GM19463 (cell line): Measurements from ENCODE around the gene SIRT3.
"Not testable (repeated sequence)": the region's sequence is repeated elsewhere in the genome, so short reads cannot be mapped to it uniquely, and the experiment has no call there.

Source experiments
- ATAC-seq: cut with Tn5 transposase; IDR thresholded peaks from one replicate; pipeline ENCODE4 v1.9.1; 2021; ENCODE audit warnings: mild to moderate bottlenecking, moderate library complexity; ENCODE audit not compliant: unreplicated experiment

SIRT3 gene

GRCh38 chr11:204587-205109 is 31.5 kb downstream of the SIRT3 start:
- ATAC-seq = no peak

DNA sequence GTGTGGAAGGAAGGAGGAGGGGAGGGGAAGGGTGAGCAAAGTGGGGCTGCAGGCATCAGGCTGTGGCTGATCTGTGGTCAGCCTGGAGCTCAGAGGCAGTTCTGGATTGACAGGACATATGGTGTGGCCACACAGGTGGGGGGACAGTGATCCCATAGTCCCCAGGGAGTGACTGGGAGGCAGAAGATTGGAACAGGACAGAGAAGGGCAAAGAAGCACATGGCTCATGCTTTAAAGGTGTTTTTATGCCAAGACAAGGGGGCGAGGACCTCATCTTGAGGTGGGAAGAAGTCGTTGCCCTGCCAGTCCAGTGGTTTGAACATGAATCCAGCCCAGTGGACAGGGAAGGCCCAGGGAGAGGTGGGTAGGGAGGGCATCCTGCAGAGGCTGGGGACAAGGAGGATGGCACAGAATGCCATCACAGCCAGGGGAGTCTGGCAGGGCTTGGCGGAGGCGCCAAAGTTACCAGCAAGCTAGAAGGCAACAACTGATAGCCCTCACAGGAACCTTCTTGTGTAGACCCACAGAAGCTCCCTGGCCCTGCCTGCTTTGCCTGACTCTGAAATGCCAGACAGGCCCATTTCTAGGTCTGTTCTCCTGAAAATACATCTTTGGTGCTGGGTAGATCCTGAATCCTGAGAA is 32.1 kb downstream of the SIRT3 start:
- ATAC-seq = no peak

DNA sequence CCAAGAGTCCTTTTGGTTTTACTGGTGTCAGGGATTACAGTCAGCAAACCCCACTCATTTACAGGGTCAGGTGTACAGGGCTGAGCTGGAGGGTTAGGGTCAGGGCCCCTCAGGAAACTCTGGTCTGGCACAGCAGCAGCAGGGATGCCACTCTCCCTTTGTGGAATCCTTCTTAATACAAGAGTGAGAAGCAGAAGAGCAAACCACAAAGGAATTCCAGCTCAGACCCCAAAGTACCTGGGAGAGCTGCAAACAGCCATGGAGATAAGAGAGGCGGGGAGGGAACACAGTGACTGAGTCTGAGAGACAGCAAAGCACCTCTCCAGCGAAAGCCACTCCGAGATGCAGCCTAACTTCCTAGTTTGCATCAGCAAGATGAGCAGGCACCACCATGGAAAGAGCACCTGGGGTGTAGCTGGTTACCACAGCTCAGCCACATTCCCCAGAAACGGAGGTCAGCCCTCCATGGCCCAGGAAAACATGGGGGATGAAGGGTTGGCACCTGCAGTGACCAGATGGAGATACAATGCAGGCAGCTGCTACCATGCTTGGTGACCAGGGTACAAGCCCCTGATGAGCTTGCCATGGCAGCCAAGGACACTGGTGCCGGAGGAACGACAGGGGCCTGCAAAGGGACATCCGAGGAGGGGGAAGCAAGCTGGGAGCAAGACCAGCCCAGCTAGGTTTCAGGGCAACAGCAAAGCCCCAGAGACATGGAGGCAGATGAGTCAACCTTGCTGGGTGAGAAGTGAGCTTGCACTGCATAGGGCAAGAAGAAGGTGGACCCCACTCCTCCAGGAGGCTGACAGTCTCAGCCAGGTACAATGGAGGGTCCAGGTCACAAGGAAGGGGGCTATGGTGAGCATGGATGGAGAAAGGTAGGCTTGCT is 32.8 kb downstream of the SIRT3 start:
- ATAC-seq = no peak

DNA sequence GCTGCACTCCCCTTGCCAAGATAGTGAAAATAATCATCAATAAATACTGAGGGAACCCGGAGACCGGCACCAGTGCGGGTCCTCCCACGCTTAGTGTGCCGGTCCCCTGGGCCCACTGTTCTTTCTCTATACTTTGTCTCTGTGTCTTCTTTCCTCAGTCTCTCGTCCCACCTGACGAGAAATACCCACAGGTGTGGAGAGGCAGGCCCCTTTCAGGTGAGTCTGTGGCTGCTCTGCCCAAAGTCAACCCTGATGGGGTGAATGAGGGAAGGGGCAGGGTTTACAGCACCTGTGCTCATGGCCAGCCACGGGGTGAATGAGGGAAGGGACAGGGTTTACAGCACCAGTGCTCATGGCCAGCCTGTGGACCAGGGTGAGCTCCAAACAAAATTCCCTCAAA is 33.7 kb downstream of the SIRT3 start:
- ATAC-seq = no peak

DNA sequence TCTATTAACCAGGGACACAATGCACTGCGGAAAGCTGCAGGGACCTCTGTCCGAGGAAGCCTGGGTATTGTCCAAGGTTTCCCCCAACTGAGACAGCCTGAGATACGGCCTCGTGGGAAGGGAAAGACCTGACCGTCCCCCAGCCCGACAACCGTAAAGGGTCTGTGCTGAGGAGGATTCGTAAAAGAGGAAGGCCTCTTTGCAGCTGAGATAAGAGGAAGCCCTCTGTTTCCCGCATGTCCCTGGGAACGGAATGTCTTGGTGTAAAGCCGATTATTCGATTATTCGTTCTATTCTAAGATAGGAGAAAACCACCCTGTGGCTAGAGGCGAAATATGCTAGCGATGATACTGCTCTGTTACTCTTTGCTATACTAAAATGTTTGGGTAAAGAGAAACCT is 34.2 kb downstream of the SIRT3 start:
- ATAC-seq = no peak

DNA sequence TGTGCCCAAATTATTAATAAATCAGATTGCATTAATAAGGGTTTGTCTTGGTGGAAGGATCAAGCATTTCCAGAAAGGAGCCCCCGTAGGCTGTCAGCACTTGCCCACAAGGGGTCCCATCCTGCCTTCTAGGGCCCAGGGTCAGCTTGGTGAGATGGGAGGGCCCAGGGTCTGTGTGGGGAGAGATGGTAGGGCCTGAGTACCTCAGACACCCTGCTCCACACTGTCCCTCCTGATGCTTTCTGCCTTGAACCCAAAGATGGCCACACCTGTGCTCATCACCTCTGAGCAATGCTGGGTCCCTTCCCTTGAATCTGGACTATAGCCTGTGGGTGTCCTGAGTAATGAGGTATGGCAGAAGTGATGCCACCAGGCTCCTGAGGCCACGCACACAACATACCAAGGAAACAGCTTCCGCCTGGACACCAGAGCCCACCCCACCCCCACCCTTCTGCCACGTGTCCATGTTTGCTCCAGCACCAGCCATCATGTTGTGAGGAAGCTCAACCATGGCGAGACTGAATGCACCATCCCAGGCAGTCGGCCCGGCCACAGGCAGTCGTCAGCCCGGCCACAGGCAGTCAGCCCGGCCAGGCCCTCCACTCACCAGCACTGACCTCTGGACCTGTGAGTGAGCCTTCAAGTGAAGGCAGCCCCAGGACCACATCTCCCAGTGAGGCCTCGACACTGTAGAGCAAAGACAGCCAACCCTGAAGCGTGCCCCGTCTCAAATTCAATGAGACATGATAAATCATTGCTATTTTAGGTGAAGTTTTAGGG is 35.7 kb downstream of the SIRT3 start:
- no peak for ATAC-seq

- ATAC-seq = no peak
These were observed 36.4 kb downstream of the SIRT3 start for GRCh38 chr11:199782-200181.

- no peak for ATAC-seq
These were observed 37.0 kb downstream of the SIRT3 start for GRCh38 chr11:199004-199581.

GRCh38 chr11:198236-198806 is 37.8 kb downstream of the SIRT3 start:
- ATAC-seq = no peak

DNA sequence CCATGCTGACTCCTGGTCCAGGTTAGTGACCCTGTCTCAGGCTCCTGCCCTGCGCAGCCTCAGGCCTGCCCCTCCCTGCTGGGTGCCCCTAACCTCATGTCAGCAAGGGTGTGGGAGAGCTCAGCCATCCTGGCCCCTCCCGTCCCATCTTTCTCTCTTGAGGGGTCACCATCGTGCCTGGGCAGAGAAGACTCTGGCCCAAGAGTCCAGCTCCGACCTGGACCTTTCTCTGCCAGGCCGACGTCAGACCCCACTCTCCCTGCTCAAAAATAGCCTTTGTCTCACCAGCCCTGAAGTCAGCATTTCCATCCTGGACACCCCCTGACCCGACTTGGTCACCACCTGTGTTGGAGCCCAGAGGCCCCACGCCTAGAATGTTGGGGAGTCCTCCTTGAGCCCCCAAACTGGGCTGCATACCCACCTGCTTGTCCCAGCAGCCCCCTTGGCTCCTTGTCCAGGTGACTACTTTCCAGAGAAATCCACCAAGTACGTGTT is 38.4 kb downstream of the SIRT3 start:
- ATAC-seq = no peak

DNA sequence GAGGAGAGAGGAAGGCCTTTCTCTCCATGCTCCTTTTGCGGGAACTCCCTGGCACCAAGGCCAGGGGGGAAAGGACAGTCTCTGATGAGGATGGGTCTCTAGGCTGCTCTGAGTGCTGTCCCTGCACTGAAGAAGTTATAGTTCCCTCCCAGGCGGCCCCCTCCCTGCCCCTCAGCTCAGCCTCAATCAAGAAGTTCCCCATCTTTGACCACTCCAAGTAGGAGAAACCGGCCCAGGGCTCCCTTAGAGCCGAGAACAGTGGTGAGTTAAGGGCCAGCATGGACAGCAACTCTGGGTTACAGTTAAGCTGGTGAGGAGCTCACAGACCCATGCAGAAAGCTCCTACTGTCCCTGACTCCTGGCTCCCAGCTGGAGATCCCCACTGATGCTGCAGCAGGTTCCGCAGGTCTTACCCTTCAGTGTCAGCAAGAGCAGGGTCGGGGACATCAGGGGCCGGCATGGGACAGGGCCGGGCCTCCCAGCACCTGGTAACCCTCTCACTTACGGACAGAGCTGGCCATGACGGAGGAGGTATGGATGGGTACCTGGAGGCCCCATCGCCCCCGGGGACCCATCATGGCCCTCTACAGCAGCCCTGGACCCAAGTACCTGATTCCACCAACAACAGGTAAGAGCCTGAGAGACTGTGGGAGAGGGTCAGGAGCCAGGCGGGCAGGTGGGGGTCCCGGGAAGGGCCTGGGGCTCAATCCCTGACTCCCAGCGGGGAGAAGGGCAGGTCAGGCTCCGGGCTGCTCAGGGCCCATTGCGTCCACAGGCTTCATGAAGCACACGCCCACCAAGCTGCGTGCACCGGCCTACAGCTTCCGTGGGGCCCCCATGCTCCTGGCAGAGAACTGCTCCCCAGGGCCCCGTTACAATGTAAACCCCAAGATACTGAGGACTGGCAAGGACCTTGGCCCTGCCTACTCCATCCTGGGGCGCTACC is 39.1 kb downstream of the SIRT3 start:
- no peak for ATAC-seq

- not testable (repeated sequence) for ATAC-seq
These were observed 42.7 kb downstream of the SIRT3 start for GRCh38 chr11:193481-193880.

DNA sequence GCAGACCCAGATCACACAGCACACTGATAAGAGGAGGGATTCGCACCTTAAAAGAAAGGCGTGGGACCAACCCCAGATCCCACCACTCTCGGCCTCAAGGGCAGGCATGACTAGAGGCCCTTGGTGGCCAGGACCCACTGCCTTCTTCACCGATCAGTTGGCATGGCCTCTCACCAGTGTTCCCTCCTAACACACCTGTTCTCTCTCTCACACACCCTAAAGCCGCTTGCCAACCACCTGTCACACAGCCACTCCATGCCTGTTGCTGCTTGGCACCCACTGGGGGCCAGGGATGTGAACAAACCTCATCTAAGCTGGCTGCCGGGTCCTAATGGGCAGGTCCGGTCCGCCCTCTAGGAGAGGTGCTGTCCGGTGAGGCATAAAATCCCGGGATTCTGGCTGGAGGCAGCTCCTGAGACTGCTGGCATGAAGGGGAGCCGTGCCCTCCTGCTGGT is 43.4 kb downstream of the SIRT3 start, which contains the start of gene SCGB1C1:
Gene SCGB1C1, plus strand, starts transcription at position 405 of the 455 bp plus-strand sequence. Its CDS starts 22 bp downstream, at position 427.
- not testable (repeated sequence) for ATAC-seq

DNA sequence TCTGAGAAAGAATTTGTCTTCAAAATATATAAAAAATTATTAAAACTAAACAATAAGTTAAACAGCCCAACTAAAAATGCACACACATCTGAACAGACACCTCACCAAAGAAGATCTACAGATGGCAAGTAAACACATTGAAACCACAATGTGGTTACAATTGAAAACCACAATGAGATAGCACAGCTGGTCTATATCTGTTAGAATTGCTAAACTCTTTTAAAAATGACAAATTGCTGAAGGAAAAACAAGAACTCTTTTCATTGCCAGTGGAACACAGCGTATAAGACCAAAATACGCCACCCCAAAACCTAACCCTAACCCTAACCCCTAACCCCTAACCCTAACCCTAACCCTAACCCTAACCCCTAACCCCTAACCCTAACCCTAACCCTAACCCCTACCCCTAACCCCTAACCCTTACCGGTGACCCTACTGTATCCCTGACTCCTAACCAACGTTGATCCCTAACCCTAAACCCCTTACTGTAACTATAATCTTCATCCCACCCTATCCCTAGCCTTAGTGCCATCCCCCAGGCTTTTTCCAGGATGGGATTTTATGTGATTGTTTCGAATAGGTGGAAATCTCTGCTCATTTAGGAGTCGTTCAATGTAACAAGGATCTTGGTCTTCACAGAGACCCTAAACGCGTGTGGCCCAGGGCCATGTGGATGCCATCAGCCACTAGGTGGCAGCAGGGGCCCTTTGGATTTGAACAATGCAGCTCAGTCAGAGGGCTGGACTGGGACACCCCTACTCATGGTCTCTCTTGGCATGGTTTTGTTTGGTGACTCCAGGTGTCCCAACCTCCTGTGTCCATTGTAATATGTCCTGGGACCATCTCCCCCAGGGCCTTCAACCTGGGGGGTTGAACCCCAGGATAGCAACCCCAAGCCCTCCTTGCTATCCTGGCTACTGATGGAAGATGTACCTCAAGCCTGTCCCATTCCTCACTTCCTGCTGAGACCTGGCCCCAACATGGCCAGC is 44.4 kb downstream of the SIRT3 start:
- ATAC-seq = not testable (repeated sequence)

DNA sequence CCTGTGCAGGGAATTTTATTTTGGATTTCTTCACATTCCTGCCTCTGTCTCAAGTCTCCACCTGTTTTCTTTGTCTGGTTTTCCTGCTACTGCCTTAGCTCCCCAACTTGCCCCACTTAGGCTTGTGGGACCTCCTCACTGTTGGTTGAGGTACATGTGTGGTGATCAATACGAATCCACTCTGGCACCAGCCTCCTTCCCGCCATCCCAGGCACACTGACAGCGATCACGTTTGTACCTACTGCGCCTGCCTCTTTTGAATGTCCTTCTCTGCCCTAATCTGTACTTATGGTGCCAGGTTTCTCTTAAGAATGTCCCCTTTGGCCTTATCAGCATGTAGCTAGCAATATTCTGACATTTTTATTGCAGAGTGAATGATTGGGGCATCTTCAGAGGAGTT is 45.6 kb downstream of the SIRT3 start:
- ATAC-seq = not testable (repeated sequence)

DNA sequence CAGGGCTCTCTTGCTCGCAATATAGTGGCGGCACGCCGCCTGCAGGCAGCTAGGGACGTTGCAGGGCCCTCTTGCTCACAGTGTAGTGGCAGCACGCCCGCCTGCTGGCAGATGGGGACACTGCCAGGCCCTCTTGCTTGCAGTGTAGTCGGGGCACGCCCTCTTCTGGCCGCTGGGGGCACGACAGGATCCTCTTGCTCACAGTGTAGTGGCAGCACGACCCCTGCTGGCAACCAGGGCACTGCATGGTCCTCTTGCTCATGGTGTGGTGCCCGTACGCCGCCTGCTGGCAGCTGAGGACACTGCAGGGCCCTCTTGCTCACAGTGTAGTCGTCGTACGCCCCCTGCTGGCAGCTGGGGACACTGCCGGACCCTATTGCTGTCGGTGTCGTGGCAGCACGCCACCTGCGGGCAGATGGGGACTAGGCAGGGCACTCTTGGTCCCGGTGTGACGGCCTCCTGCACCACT is 46.3 kb downstream of the SIRT3 start:
- peak; percentile 70 for ATAC-seq

DNA sequence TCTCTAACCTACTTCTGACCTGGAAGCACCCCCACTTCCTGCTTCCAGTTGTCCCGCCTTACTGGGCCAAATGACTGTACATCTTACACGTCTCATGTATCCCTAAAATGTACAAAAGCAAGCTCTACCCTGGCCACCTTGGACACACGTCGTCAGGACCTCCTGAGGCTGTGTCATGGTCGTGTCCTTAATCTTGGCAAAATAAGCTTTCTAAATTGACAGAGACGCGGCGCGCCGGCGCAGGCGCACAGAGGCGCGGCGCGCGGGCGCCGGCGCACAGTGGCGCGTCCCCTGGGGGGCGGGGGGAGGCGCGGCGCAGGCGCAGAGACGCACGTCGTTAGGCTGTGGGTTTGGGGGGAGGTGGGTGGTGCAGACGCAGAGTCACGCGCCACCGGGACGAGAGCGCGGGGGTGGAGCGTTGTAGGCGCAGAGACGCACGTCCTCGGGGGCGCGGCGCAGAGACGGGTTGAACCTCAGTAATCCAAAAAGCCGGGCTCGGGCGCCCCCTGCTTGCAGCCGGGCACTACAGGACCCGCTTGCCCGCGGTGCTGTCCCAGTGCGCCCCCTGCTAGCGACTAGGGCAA is 46.9 kb downstream of the SIRT3 start:
- ATAC-seq = not testable (repeated sequence)
